NT2/D1 (cell line): ENCODE data around the gene CARMIL1.

Experiments used
- DNase-seq: peaks from one replicate; pipeline ENCODE4 v3.0.0-alpha.2; 2011; ENCODE audit warnings: low read depth, low spot score
- H3K27me3 ChIP-seq: 2 replicates; pipeline ENCODE4 v1.6.0; 2011; ENCODE audit warnings: mild to moderate bottlenecking; ENCODE audit not compliant: insufficient read length, insufficient read depth
- H3K36me3 ChIP-seq: 2 replicates; pipeline ENCODE4 v1.6.1; 2011; ENCODE audit warnings: mild to moderate bottlenecking, low read length, mixed read lengths; ENCODE audit not compliant: insufficient read depth, insufficient read length
- H3K4me1 ChIP-seq: 2 replicates; pipeline ENCODE4 v1.5.1; 2011; ENCODE audit not compliant: insufficient read depth, insufficient read length
- H3K4me3 ChIP-seq: 2 replicates; pipeline ENCODE4 v1.5.1; 2011; ENCODE audit warnings: low read depth; ENCODE audit not compliant: insufficient read length
- H3K9ac ChIP-seq: 2 replicates; pipeline ENCODE4 v1.6.0; 2011; ENCODE audit warnings: low read depth; ENCODE audit not compliant: insufficient read length
- H3K9me3 ChIP-seq: 2 replicates; pipeline ENCODE4 v1.5.1; 2011; ENCODE audit warnings: mild to moderate bottlenecking, low read length; ENCODE audit not compliant: insufficient read depth
- SUZ12 ChIP-seq: IDR thresholded peaks from 2 replicates; pipeline ENCODE4 v1.6.1; 2011; ENCODE audit not compliant: insufficient read length, insufficient read depth; ENCODE audit errors: extremely low read depth
- YY1 ChIP-seq: IDR thresholded peaks from 2 replicates; pipeline ENCODE4 v1.6.1; 2011; ENCODE audit not compliant: insufficient read length, insufficient read depth
- ZNF274 ChIP-seq: IDR thresholded peaks from 2 replicates; pipeline ENCODE4 v1.6.1; 2011; ENCODE audit warnings: mild to moderate bottlenecking, low read depth, low read length

Gene CARMIL1

DNA sequence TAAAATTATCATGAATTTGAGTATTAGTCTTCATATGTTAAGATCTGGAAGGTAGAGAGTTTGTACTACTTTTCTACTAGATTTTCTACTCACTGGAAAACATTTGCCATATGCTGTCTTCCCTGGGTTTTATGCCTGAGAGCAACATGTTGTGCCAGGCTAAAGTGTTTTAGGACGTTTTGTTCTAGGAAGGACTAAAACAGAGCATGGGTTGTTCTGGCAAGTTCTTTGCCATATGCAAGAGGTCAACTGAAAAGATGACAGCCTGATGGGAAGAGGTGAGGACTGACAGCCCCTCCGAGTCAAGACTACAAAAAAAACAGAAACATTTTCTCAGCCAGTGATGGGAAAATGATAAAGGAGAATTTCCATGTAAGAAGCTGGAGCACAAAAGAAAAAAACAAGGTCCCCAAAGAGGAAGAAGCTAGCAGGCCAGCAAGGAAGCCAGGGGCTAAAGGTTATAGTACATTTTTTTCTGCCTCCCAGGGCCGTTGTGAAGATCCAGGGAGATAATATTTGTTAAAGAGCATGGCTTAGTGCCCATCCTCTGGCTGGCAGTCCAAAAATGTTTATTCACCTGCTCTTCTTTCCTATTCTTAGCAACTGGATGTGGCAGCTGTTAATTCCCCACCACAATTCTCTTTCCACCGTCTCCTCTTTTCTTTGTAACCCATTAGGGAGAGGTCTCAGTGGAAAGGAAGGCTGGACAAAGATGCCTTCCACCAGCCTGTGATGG is 380.6 kb downstream of the CARMIL1 start:
- TF ChIP-seq SUZ12, result no peak
- no peak for TF ChIP-seq YY1
- TF ChIP-seq ZNF274, result no peak
- H3K9me3 ChIP-seq, result no peaks in the 10 kb centered on the region
- H3K36me3 ChIP-seq, result no peaks in the 10 kb centered on the region
- no peak for DNase-seq
- no peak overlapping the region for H3K9ac ChIP-seq
- H3K4me1 ChIP-seq, result no peaks in the 10 kb centered on the region
- no peak overlapping the region for H3K4me3 ChIP-seq
- H3K27me3 ChIP-seq, result peaks cover under 1% of the 10 kb centered on the region

DNA sequence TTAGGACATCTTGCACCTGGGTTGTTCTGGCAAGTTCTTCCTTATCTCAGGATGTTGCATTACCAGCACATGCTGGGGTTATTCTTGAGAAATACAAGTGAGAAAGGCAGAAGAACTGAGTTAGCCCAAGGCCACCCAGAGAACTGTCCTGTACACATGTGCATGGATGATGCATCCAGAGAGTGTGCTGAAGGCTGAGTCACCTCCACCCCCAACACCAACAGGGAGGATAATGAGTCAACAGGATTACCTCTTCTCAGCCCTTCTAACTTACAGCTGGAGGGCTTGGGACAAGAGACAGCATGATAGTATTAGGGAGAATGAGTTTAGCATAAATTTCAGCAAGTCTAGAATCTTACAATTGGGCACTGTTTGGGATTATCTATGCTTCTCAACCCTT is 381.3 kb downstream of the CARMIL1 start:
- TF ChIP-seq YY1 (no peak), SUZ12 (no peak), ZNF274 (no peak)
- Histone ChIP-seq H3K9me3 (no peaks in the 10 kb centered on the region), H3K27me3 (no peaks in the 10 kb centered on the region), H3K9ac (no peak overlapping the region), H3K36me3 (no peaks in the 10 kb centered on the region), H3K4me3 (no peak overlapping the region), H3K4me1 (no peaks in the 10 kb centered on the region)
- DNase-seq, result no peak

DNA sequence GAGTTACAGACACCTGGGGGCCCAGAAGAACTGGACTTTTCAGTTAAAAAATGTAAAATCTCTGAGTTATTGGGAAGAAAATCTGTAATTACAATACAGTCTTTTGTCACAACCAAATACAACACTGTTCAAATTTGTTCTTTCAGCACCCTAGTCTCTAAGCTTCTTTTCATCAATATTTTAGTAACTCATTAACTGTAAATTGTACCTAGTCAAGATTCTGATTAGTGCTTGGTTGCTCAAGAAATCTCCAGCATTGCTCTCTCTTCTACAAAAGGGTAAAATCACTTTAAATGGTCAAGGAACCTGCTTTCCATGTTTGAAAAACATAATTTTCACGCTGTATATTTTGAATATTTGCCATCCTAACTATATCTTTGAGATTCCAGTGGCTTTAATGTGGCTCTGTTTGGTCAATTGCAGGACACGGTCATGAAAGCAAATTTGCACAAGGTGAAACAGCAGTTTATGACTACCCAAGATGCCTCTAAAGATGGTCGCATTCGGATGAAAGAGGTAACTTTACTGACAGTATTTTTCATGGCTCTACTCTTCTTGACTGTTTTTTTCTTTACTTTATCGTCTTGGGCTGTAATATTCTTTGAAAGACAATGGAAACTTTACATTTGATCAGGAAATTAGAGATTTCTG is 382.1 kb downstream of the CARMIL1 start:
- TF ChIP-seq SUZ12 (no peak), ZNF274 (no peak), YY1 (no peak)
- no peaks in the 10 kb centered on the region for H3K4me1 ChIP-seq
- no peaks in the 10 kb centered on the region for H3K9me3 ChIP-seq
- H3K4me3 ChIP-seq, result no peak overlapping the region
- no peaks in the 10 kb centered on the region for H3K27me3 ChIP-seq
- no peak for DNase-seq
- H3K9ac ChIP-seq, result no peak overlapping the region
- no peaks in the 10 kb centered on the region for H3K36me3 ChIP-seq

DNA sequence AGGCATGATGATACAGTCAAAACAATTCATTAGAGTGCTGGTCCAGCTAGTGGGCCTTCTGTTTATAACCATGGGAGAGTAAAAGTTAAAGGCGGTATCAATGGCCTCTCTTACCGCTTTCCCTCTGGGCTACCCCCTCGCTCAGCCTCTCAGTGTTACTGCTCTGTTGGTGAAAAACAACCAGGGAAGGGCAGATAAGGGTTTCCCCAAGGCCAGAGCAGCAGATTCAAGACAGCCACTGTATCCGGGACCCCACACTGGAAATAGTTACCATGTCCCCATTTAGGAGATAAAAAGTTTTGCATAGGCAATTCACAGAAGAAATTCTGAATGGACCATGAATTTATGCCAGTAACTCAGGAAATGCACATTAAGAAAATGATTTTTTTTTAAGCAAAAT is 386.3 kb downstream of the CARMIL1 start:
- Histone ChIP-seq H3K4me3 (no peak overlapping the region), H3K27me3 (no peaks in the 10 kb centered on the region), H3K4me1 (no peaks in the 10 kb centered on the region), H3K9me3 (no peaks in the 10 kb centered on the region), H3K9ac (no peak overlapping the region), H3K36me3 (no peaks in the 10 kb centered on the region)
- DNase-seq, result no peak
- TF ChIP-seq YY1 (no peak), ZNF274 (no peak), SUZ12 (no peak)

DNA sequence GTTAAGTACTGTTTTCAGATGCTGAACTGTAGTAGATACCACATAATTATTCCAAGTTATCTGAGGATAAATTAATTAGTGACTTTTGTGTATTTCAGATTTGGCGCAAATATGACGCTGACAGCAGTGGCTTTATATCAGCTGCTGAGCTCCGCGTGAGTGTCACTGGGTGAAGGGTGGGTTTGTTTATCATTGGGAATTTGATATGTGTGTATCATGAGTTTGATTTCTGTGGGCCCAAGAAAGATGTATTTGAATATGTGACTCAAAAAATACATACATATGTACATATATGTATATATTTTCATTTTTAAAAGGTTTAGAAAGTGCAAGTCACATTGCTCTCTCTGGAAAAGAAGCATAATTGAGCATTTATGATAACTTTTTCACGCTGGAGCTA is 390.2 kb downstream of the CARMIL1 start:
- Histone ChIP-seq H3K9ac (no peak overlapping the region), H3K36me3 (no peaks in the 10 kb centered on the region), H3K4me3 (no peak overlapping the region), H3K9me3 (no peaks in the 10 kb centered on the region), H3K4me1 (no peaks in the 10 kb centered on the region), H3K27me3 (no peaks in the 10 kb centered on the region)
- no peak for TF ChIP-seq ZNF274
- DNase-seq, result no peak
